A549 (cell line): ENCODE data around the gene CDC16. TPM values are rescaled to one million over a fixed set of nuclear protein-coding genes. Genes with fewer than 3 reads are reported as not detected.
A peak's percentile ranks its signal among the peaks of the same experiment; 100 is the strongest.

Experiments used
- ATAC-seq, 2 experiments: fragments of 200-7000 bp in 1 of 2; fragments of >200 bp in 1 of 2; cut with Nextera tagmentation in 1 of 2; cut with Tn5 transposase in 1 of 2; 3 replicates each; pipeline versions ENCODE4 v1.8.0 to v1.9.1; 2018 to 2020; ENCODE audit warnings: mild to moderate bottlenecking in 1 of 2, moderate library complexity in 1 of 2
- CTCF ChIA-PET: fragments of 300-600 bp; sonication (Branson Sonifier 250); formaldehyde crosslinking; extraction: SDS; loops from one replicate; lab custom pipeline; 2021; ENCODE audit warnings: antibody characterized with exemption, inconsistent platforms; lab: Yijun Ruan, JAX
- POLR2A ChIA-PET: fragments of 350-600 bp; formaldehyde crosslinking; extraction: SDS; loops from one replicate; lab custom pipeline; 2021; ENCODE audit warnings: antibody characterized with exemption, inconsistent platforms; lab: Yijun Ruan, JAX
- DNase-seq, 2 experiments: peaks; one replicate each; pipeline versions ENCODE4 v3.0.0 to v3.0.0-alpha.2; 2011 to 2016; ENCODE audit warnings: low read depth in 1 of 2, low spot score in 1 of 2
- FAIRE-seq: peaks from 2 replicates; lab custom pipeline; 2011; peaks lifted over from hg19 to GRCh38; lab: Jason Lieb, UNC
- H3K27ac ChIP-seq, 2 experiments: fragments of >200 bp; sonication (Bioruptor Twin); formaldehyde crosslinking; 3 replicates each; pipeline ENCODE4 v1.5.1; 2016 to 2017
- H3K4me1 ChIP-seq: fragments of >200 bp; sonication (Bioruptor Twin); formaldehyde crosslinking; 3 replicates; pipeline ENCODE4 v1.6.1; 2016
- H3K4me2 ChIP-seq: fragments of >200 bp; sonication (Bioruptor Twin); formaldehyde crosslinking; 3 replicates; pipeline ENCODE4 v1.6.1; 2016
- H3K4me3 ChIP-seq: fragments of >200 bp; sonication (Bioruptor Twin); formaldehyde crosslinking; 3 replicates; pipeline ENCODE4 v1.5.1; 2016
- H3K9me3 ChIP-seq: fragments of >200 bp; sonication (Bioruptor Twin); formaldehyde crosslinking; 3 replicates; pipeline ENCODE4 v1.6.1; 2016
- BHLHE40 ChIP-seq: IDR thresholded peaks from 2 replicates; pipeline ENCODE4 v1.6.1; 2012; ENCODE audit warnings: low read depth, low read length, inconsistent platforms
- CBX8 ChIP-seq: fragments of 200-600 bp; sonication (generic); IDR thresholded peaks from 2 replicates; pipeline ENCODE4 v1.6.1; 2016
- CHD4 ChIP-seq: fragments of 200-600 bp; sonication (generic); IDR thresholded peaks from 2 replicates; pipeline ENCODE4 v1.6.1; 2016; ENCODE audit warnings: antibody characterized with exemption, mild to moderate bottlenecking, borderline replicate concordance
- EP300 ChIP-seq, 2 experiments: fragments of >200 bp; sonication (Bioruptor Twin); formaldehyde crosslinking; IDR thresholded peaks; 2 replicates in 1 of 2; 3 replicates in 1 of 2; pipeline ENCODE4 v1.6.1; 2016 to 2017
- FOSB ChIP-seq: fragments of 250-450 bp; sonication (Bioruptor Pico); IDR thresholded peaks from 2 replicates; pipeline ENCODE4 v1.5.0; 2020; ENCODE audit warnings: mild to moderate bottlenecking, moderate library complexity
- GATA3 ChIP-seq: IDR thresholded peaks from 2 replicates; pipeline ENCODE4 v1.6.1; 2012; ENCODE audit warnings: borderline replicate concordance
- HEYL ChIP-seq: fragments of 250-450 bp; sonication (Bioruptor Pico); IDR thresholded peaks from 2 replicates; pipeline ENCODE4 v1.8.0; 2021; ENCODE audit warnings: mild to moderate bottlenecking, moderate library complexity
- HOXB5 ChIP-seq: fragments of 250-450 bp; sonication (Bioruptor Pico); IDR thresholded peaks from 2 replicates; pipeline ENCODE4 v1.5.0; 2020; ENCODE audit warnings: mild to moderate bottlenecking, moderate library complexity
- JUNB ChIP-seq: fragments of >200 bp; sonication (Bioruptor Twin); formaldehyde crosslinking; IDR thresholded peaks from 2 replicates; pipeline ENCODE4 v1.6.1; 2016
- MAFK ChIP-seq: fragments of 450-650 bp; IDR thresholded peaks from 2 replicates; pipeline ENCODE4 v1.6.1; 2014; ENCODE audit not compliant: partially characterized antibody
- NFE2L2 ChIP-seq: fragments of 150-350 bp; conservative IDR thresholded peaks from 2 replicates; pipeline ENCODE4 v1.6.1; 2014; ENCODE audit warnings: low read length
- NPAS2 ChIP-seq: fragments of 250-450 bp; sonication (Bioruptor Pico); IDR thresholded peaks from 2 replicates; pipeline ENCODE4 v1.8.0; 2022; ENCODE audit warnings: mild to moderate bottlenecking, moderate library complexity, borderline replicate concordance
- NR3C1 ChIP-seq: fragments of >200 bp; sonication (Bioruptor Twin); formaldehyde crosslinking; IDR thresholded peaks from 3 replicates; pipeline ENCODE4 v1.6.1; 2017
- PBX3 ChIP-seq: IDR thresholded peaks from 2 replicates; pipeline ENCODE4 v1.6.1; 2012
- POLR2AphosphoS2 ChIP-seq: conservative IDR thresholded peaks from 2 replicates; pipeline ENCODE4 v1.6.1; 2012; ENCODE audit warnings: low read length, improper control_type of control experiment, inconsistent platforms
- RARB ChIP-seq: fragments of 250-450 bp; sonication (Bioruptor Pico); IDR thresholded peaks from 2 replicates; pipeline ENCODE4 v1.8.0; 2021; ENCODE audit warnings: mild to moderate bottlenecking, moderate library complexity
- RFX5 ChIP-seq: fragments of 450-650 bp; IDR thresholded peaks from 2 replicates; pipeline ENCODE4 v1.7.1; 2014; ENCODE audit warnings: antibody characterized with exemption, mild to moderate bottlenecking, moderate library complexity
- SMC3 ChIP-seq: fragments of >200 bp; sonication (Bioruptor Twin); formaldehyde crosslinking; IDR thresholded peaks from 3 replicates; pipeline ENCODE4 v1.6.1; 2018; ENCODE audit warnings: inconsistent platforms
- TFCP2L1 ChIP-seq: fragments of 250-450 bp; sonication (Bioruptor Pico); IDR thresholded peaks from 2 replicates; pipeline ENCODE4 v1.5.0; 2021; ENCODE audit warnings: mild to moderate bottlenecking
- ZFP36 ChIP-seq: fragments of 450-650 bp; IDR thresholded peaks from 2 replicates; pipeline ENCODE4 v1.6.1; 2014; ENCODE audit warnings: borderline replicate concordance; ENCODE audit not compliant: partially characterized antibody
- ZNF302 ChIP-seq: fragments of 250-450 bp; sonication (Bioruptor Pico); IDR thresholded peaks from 2 replicates; pipeline ENCODE4 v1.9.0; 2021; ENCODE audit warnings: inconsistent platforms, mild to moderate bottlenecking, moderate library complexity
- WGBS: methylation state at CpG from one replicate; pipeline ENCODE4 v1.1.6; 2017; ENCODE audit errors: missing lambda C conversion rate; 5-methylcytosine and 5-hydroxymethylcytosine counted together
- polyA plus RNA-seq, 4 experiments: library from polyadenylated mRNA; depleted of rRNA in 3 of 4; stranded (reverse); fragments of >200 nt; fragmentation: RNase III in 1 of 4; extraction: RNeasy Plus Mini Kit Qiagen cat#74134 plus additional on column Dnase treatment in 1 of 4; gene quantifications; 2 replicates in 3 of 4; 3 replicates in 1 of 4; pipeline ENCODE4 v1.2.3, GENCODE V29; 2011 to 2017
- TF ChIP-seq, protein P1 (sequence below): fragments of >200 bp; sonication (Bioruptor Twin); formaldehyde crosslinking; IDR thresholded peaks from 2 replicates; pipeline ENCODE4 v1.6.1; 2016
- TF ChIP-seq, protein P2 (sequence below): IDR thresholded peaks from 2 replicates; pipeline ENCODE4 v1.6.1; 2012
- TF ChIP-seq, protein P3 (sequence below): fragments of 150-350 bp; IDR thresholded peaks from 2 replicates; pipeline ENCODE4 v1.6.1; 2014; ENCODE audit warnings: low read depth, mild to moderate bottlenecking, low read length

The CDC16 gene
- polyA plus RNA-seq, 2 of the 4 experiments (the other 2 are of a cell fraction), result 42.4 to 85.0 TPM

DNA sequence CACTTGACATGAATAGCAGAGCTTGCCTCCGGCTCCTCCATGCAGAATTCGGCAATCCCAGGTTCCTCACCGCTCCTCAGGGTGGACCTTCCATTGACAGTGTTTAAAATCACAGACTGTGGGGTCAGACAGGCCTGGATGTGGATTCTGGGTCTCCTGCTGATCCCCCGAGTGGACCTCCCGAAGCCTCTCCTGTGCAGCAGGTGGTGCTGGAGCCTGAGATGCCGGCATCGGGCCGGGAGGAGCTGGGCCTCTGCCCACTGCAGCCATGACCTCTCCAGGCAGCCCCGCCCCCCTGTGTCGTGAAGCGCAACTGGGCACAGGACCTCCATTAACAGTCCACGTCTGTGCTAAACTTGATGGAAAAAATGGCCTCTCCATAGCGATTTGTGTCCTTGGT is 10.5 kb upstream of the CDC16 start:
- H3K27ac ChIP-seq, result no peak overlapping the region
- WGBS, result 93% methylated on average over 12 of the region's 13 CpGs
- H3K4me2 ChIP-seq, result no peak overlapping the region
- FAIRE-seq, result no peak
- peaks cover 12% of the 10 kb centered on the region; the same call in 1 of the 3 replicates for H3K4me1 ChIP-seq
- CTCF ChIA-PET, result interaction anchor here (0.7 kb wide), 1 partner anchor 402 kb away, joined by 4 read pairs; no protein-coding TSS in a partner anchor
- POLR2A ChIA-PET, result interaction anchor here (0.6 kb wide), 1 partner anchor 50 kb away, joined by 6 read pairs; no protein-coding TSS in a partner anchor
- ATAC-seq, result no peak
- H3K9me3 ChIP-seq, result no peaks in the 10 kb centered on the region
- DNase-seq, result no peak
- no peak overlapping the region for H3K4me3 ChIP-seq
- TF ChIP-seq EP300 (IDR thresholded peaks at IDR 0.05), result no peak
- TF ChIP-seq, protein P1, sequence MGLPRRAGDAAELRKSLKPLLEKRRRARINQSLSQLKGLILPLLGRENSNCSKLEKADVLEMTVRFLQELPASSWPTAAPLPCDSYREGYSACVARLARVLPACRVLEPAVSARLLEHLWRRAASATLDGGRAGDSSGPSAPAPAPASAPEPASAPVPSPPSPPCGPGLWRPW, result no peak
- no peak for TF ChIP-seq POLR2AphosphoS2
- TF ChIP-seq ZNF302 (CRISPR knock-in tag), result no peak
- no peak for TF ChIP-seq RARB (CRISPR knock-in tag)
- no peak for TF ChIP-seq RFX5
- TF ChIP-seq TFCP2L1 (CRISPR knock-in tag), result no peak
- TF ChIP-seq GATA3, result no peak
- TF ChIP-seq, all 56 proteins: peak for 0

DNA sequence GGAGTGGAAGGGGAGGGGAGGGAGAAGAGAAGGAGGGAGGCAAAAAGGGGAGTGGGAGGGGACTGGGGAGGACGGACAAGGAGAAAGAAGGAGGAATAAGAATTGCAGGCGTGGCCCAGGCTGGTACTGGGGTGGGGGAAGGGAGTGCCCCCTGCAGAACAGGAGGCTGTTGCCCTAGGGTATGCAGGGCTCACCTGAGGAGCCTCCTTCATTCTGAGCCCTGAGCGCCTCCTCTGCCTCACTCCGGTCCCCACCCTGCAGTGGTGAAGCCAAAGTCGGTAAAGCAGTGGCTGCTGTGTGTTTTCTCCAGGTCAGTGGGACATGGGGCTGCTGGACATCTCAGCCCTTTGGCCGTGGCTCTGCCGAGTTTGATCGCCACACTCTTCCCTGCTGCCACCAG is 9.1 kb upstream of the CDC16 start:
- TF ChIP-seq FOSB (CRISPR knock-in tag), result no peak
- TF ChIP-seq NR3C1, result no peak
- no peak for TF ChIP-seq ZFP36
- TF ChIP-seq, protein P2, sequence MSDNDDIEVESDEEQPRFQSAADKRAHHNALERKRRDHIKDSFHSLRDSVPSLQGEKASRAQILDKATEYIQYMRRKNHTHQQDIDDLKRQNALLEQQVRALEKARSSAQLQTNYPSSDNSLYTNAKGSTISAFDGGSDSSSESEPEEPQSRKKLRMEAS, result no peak
- no peak for TF ChIP-seq CHD4
- no peak for TF ChIP-seq NPAS2 (CRISPR knock-in tag)
- no peak for TF ChIP-seq EP300 (IDR thresholded peaks at IDR 0.05)
- TF ChIP-seq, protein P3, sequence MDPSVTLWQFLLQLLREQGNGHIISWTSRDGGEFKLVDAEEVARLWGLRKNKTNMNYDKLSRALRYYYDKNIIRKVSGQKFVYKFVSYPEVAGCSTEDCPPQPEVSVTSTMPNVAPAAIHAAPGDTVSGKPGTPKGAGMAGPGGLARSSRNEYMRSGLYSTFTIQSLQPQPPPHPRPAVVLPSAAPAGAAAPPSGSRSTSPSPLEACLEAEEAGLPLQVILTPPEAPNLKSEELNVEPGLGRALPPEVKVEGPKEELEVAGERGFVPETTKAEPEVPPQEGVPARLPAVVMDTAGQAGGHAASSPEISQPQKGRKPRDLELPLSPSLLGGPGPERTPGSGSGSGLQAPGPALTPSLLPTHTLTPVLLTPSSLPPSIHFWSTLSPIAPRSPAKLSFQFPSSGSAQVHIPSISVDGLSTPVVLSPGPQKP, result no peak
- TF ChIP-seq HEYL (CRISPR knock-in tag), result no peak
- no peak for TF ChIP-seq NFE2L2
- TF ChIP-seq BHLHE40, result no peak
- no peak for TF ChIP-seq CBX8
- no peak for TF ChIP-seq TFCP2L1 (CRISPR knock-in tag)
- TF ChIP-seq MAFK, result no peak
- no peak for TF ChIP-seq JUNB
- no peak for TF ChIP-seq SMC3
- no peak for TF ChIP-seq PBX3
- TF ChIP-seq HOXB5 (CRISPR knock-in tag), result no peak
- peak in 1 of 2 experiments; percentile 31; a peak in 3 of 6 replicates for ATAC-seq
- H3K9me3 ChIP-seq, result no peaks in the 10 kb centered on the region
- no peak for DNase-seq
- ChIA-PET CTCF (interaction anchor here (0.7 to 1.5 kb wide), 12 partner anchors 11 to 501 kb away, joined by 3 to 5 read pairs (median 3); no protein-coding TSS in a partner anchor), POLR2A (no interaction called here)
- no peak overlapping the region for H3K4me3 ChIP-seq
- H3K4me1 ChIP-seq, result peaks cover 12% of the 10 kb centered on the region; the same call in 1 of the 3 replicates
- WGBS, result 92% methylated on average over 6 of the region's 8 CpGs
- FAIRE-seq, result no peak
- peak overlapping the region in 1 of 2 experiments; percentile 59; a peak in 3 of 6 replicates for H3K27ac ChIP-seq
- H3K4me2 ChIP-seq, result no peak overlapping the region
